SHP77 treated with DMSO at 0.1 percent for 48 hours (cell line): ENCODE results near the gene CEP126.

Source experiments
- DNase-seq: peaks from one replicate; lab custom pipeline; 2025; lab: John Stamatoyannopoulos, UW

The CEP126 gene

GRCh38 chr11:102012946-102013345, 98.1 kb downstream of the CEP126 start:
- no peak for DNase-seq

GRCh38 chr11:102014756-102015155, 99.9 kb downstream of the CEP126 start:
- no peak for DNase-seq

- no peak for DNase-seq
Observed at GRCh38 chr11:102017026-102017425, 102.2 kb downstream of the CEP126 start.

GRCh38 chr11:102026217-102026616, 111.4 kb downstream of the CEP126 start:
- DNase-seq = no peak

GRCh38 chr11:102026959-102027358, 112.1 kb downstream of the CEP126 start:
- no peak for DNase-seq

GRCh38 chr11:102036757-102037156, 121.9 kb downstream of the CEP126 start:
- no peak for DNase-seq

- no peak for DNase-seq
Observed at GRCh38 chr11:102046841-102047240, 132.0 kb downstream of the CEP126 start.

GRCh38 chr11:102047305-102047924, 132.6 kb downstream of the CEP126 start, which contains the start of gene CFAP300:
TSS of gene CFAP300 (plus strand) at chr11:102047437. CDS start at chr11:102047471, 34 bp downstream.
- DNase-seq = no peak
